Stimulated activated CD8-positive, alpha-beta memory T cell treated with anti-CD3 and anti-CD28 coated beads, Interleukin-15, amount 100 ng/mL, for 24 hours (primary cell): ENCODE data around the gene BCAS3.
"Not testable (repeated sequence)": the region's sequence is repeated elsewhere in the genome, so short reads cannot be mapped to it uniquely, and the experiment has no call there.

Experiments used
- DNase-seq: peaks from one replicate; pipeline ENCODE4 v3.0.0-alpha.2; 2020; ENCODE audit warnings: low read depth

The BCAS3 gene

DNA sequence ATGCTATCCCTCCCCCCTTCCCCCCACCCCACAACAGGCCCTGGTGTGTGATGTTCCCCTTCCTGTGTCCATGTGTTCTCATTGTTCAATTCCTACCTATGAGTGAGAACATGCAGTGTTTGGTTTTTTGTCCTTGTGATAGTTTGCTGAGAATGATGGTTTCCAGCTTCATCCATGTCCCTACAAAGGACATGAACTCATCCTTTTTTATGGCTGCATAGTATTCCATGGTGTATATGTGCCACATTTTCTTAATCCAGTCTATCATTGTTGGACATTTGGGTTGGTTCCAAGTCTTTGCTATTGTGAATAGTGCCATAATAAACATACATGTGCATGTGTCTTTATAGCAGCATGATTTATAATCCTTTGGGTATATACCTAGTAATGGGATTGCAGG is 258.3 kb downstream of the BCAS3 start:
- DNase-seq = not testable (repeated sequence)

DNA sequence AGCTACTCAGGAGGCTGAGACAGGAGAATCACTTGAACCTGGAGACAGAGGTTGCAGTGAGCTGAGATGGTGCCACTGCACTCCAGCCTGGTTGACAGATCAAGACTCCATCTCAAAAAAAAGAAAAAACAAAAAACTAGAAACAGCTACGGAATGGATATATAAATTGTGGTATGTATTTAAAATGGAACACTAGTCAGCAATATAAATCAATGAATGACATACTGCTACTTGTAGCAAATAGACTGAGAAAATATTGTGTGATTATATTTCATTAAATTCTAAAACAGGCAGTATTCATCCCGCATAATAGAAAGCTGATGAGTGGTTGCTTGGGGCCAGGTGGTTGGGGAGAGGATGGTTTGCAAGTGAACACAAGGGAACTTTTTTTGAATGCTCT is 261.7 kb downstream of the BCAS3 start:
- no peak for DNase-seq

DNA sequence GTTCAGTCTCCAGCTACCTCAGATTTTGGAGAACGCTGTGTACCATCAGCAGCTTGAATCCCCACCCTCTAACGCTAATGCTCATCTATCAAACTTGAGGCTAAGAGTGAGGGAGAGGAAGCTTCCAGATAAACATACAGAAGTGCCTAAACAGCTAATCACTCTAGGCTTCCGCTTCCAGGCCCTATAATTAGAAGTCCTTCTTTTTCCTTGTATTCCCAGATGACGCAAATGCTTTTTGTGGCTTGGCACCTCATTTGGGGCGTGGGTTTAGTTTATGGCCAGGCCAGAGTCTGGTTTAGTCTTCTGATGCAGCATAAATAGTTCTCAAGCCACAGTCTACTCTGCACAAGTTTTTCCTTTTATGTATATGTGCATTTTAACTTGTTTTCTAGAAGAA is 263.4 kb downstream of the BCAS3 start:
- no peak for DNase-seq

DNA sequence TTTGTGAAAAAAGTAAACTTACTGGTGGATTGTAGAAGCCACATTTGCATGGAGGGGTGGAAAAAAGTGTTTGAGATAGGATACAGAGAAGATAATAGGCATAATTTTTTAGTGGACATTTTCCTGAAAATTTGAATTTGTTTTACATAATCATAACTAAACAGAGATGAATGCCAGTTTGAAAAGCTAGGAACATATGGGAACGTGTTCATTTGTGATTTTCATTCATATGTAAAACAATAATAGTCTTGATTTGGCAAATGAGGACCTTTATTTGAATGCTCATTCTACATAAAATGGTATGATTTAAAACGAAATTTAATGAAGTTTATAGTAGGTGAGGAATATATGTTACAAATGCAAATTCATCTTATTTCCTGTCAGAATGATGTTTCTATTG is 263.9 kb downstream of the BCAS3 start:
- no peak for DNase-seq

DNA sequence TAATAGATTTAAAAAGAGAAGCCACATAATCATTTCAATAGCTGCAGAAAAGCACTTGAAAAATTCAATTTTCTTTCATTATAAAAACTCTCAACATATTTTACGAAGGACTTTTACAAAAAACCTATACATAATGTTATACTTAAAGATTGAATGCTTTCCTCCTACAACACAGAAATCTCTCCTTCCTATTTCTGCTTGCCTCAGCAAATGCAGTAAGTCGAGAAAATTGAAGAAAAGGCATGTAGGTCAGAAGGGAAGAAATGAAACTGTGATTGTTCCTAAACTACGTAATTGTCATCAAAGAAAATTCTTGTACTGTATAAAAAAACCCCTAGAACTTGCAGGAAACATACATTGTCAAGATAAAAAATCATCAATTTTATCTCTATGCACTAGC is 267.1 kb downstream of the BCAS3 start:
- DNase-seq = no peak

DNA sequence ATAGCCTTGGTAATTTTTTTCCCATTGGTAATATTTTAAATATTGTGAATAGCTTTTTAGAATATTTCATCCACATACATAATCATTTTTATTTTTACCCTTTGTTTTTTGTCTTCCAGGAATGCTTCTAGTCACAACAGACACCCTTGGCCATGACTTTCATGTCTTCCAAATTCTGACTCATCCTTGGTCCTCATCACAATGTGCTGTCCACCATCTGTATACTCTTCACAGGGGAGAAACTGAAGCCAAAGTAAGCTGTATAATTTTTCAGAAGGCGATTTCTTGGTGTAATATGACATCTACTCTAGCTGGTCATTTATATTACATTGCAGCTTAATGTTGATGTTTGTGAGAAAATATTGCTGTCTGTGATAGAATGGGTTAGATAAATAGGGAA is 269.4 kb downstream of the BCAS3 start:
- no peak for DNase-seq

DNA sequence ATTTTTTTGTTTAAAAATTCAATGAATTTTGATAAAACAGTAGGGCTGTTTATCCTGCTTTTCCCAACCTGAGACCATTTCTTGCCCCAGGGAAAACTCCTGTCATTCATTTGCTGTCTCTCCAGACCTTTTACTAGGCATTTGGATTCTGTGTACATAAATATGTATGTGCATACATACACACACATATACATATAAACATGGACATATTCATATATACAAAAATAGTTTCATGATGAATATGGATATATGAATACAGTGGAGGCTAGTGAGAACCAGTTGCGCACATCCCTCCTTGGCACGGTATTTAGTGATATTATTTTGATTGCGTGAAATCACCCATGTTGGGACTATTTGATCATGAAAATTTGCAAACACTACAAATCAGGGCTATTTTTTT is 269.9 kb downstream of the BCAS3 start:
- DNase-seq = no peak

DNA sequence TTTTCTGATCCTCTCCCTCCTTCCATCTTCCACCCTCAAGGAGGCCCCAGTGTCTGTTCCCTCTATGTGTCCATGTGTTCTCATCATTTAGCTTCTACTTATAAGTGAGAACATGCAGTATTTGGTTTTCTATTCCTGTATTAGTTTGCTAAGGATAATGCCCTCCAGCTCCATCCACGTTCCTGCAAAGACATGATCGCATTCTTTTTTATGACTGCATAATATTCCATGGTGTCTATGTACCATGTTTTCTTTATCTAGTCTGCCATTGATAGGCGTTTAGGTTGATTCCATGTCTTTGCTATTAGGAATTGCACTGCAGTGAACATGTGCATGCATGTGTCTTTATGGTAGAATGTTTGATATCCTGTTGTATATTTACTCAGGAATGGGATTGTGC is 275.1 kb downstream of the BCAS3 start:
- no peak for DNase-seq

DNA sequence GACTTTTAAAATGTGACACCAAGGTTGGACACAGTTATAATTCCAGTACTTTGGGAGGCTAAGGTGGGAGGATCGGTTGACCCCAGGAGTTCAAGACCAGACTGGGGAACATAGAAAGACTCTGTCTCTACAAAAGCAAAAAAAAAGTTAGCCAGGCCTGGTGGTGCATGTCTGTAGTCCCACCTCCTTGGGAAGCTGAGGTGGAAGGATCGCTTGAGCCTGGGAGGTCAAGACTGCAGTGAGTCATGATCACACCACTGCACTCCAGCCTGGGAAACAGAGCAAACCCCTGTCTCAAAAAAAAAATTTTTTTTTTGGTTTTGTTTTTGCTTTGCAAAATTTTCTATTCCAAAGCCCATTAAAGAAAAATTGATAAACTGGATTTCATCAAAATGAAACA is 281.4 kb downstream of the BCAS3 start:
- DNase-seq = no peak

DNA sequence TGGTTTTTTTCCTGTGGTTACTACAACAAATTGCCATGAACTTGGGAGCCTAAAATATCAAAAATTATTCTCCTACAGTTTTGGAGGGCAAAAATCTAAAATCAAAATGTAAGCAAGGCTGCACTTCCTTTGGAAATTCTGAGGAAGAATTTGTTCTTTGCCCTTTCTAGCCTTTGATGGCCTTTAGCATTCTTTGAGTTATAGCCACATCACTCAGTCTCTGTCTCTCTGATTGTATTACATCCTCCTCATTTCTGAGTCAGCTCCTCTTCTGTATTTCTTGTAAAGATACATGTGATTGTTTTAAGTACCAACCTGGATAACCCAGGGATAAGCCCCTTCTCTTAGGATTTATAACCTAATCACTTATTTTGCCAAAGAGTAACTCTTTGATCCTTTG is 282.0 kb downstream of the BCAS3 start:
- DNase-seq = no peak

DNA sequence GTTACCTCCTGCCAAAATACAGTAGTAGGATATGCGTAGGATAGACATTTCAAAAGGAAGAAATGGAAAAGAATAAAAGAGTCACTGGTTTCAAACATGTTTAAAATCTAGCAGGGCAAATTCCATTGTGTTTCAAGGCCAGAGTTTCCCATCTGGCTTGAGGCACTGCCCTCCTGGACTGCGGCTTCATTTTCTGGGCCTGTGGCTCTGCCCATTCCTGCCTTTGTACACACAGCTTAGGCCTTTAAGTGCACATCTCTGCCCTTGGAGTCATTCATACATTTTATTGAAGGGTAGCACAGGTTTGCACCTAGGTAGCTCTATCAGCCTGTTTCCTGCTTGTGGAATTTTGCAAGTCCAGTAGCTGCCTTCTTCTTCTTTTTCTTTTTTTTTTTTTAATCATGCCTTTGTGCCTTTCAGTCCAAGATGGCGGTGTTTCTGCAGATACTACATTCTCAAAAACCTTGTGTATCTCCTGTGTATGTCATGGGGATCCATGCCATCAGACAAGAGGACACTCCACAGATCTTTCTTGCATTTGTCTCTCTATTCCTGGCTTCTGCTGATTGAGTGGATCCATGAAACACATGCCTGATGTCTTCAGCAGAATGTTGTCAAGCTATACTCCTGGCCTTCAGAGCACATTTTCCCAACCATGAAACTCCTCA is 282.9 kb downstream of the BCAS3 start:
- DNase-seq = no peak

DNA sequence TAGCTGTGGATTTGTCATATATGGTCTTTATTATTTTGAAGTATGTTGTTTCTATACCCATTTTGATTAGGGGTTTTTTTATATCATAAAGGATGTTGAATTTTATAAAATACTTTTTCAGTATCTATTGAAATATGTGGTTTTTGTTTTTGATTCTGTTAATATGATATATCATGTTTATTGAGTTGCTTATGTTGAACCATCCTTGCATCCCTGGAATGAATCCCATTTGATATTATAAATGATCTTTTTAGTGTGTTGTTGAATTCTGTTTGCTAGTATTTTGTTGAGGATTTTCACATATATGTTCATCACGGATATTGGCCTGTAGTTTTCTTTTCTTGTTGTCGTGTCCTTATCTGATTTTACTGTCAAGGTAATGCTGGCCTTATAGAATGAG is 286.5 kb downstream of the BCAS3 start:
- DNase-seq = no peak

DNA sequence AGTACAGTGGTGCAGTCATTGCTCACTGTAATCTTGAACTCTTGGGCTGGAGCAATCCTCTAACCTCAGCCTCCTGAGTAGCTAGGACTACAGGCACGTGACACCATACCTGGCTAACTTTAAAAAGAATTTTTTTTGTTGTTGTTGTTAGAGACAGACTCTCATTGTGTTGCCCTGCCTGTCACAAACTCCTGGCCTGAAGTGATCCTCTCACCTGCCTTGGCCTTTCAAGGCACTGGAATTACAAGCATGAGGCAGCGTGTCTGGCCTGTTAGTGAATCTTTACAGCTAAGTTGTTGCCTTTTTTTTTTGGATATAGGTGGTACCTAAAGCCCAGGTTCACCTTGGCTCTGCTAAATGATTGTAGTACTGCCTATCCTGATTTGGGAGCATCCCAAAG is 290.6 kb downstream of the BCAS3 start:
- no peak for DNase-seq

DNA sequence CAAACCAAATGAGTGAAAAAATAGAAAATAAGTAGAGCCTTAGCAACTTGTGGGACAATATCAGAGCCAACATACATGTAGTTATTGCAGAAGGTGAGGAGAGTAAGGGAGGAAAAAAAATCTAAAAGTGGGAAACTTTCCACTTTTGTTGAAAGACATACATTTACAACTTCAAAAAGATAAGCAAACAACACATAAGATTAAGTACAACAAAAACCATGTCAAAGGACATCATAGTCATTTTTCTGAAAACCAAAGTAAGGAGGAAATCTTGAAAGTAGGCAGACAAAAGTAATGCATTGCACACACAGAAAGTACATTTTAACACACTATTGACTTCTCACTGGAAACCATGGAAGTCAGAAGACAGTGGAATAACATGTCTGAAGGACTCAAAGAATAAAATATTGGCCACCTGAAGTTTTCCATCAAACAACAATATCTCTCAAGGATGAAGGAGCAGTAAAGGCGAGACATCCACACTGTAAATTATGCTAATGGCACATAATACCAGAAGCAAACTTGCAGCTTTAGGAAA is 291.9 kb downstream of the BCAS3 start:
- no peak for DNase-seq

DNA sequence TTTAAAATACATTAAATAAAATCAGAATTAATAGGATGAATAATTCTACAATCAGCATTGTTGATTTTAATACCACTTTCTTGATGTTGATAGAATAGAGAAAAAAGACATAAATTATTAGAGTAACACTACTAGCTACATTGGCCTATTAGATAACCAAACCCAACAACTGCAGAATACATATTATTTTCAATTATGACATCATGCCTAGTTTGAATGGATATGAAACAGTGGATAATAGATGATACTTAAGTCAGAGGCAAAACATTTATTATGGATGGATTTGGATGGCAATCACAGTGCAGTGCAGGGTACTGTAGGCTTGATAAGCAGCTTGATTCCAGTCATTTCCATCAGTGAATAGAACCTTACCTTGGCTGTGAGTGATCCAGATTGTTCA is 293.1 kb downstream of the BCAS3 start:
- DNase-seq = no peak

DNA sequence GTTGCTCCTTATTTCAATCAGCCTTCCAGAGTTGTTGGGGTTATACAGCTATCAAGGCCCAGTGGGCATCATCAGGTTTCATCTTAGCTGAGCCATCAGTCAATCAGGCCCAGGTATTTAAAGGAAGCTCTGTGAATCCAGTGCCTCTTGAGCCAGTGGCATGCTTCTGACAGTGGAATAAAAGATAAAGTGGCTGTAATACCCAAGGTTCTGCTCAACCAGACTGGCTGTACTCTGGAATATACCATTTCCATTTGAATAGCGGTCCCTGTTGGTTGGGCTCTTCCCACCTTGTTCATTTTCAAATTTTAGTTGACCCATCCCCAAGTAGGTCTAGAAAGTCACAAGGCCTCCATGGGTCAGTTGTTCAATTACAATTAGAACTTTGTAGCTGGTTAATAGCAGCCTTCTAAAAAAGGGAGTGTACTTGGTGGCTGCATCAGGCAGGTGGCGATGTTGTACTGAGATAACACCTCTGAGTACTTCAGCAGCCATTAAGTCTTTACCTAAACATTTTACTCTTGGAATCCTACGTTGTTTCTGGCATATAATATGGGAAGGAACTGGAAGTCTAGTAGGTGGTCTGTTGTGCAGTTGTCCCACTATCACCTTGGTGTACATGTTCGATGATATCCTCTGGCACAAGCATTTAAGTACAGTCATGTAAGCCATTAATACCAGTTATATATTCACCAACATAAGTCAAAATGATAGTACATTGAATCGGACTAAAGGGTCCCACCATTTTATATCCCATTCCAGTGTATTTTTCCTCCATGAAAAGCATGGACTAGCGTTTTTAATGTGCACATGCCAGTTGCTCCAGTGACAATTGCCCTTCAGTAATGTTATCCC is 294.1 kb downstream of the BCAS3 start:
- no peak for DNase-seq

DNA sequence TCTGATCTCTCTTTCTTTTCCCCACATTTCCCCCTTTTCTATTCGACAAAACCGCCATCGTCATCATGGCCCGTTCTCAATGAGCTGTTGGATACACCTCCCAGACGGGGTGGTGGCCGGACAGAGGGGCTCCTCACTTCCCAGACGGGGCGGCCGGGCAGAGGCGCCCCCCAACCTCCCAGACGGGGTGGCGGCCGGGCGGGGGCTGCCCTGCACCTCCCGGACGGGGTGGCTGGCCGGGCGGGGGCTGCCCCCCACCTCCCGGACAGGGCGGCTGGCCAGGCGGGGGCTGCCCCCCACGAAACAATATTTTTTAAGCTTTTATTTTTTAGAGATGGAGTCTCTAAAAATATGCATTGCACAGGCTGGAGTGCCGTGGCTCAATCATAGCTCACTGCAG is 299.2 kb downstream of the BCAS3 start:
- DNase-seq = not testable (repeated sequence)

DNA sequence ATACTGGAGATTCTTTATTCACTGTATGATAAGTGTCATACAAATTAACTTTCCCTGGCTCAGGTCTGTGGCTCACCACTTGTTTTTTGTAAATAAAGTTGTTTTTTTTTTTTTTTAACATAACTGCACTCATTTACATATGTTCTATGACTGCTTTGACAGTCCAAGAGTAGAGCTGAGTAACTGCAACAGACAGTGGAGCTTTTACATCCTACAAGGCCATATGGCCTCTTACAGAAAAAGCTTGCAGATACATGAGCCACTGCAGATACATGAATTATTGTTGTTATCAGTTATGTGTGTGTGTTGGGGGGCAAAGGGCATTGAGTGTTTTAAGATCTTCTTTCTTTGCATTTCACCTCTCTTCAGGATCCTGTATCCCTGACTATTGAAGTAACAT is 311.7 kb downstream of the BCAS3 start:
- DNase-seq = no peak

DNA sequence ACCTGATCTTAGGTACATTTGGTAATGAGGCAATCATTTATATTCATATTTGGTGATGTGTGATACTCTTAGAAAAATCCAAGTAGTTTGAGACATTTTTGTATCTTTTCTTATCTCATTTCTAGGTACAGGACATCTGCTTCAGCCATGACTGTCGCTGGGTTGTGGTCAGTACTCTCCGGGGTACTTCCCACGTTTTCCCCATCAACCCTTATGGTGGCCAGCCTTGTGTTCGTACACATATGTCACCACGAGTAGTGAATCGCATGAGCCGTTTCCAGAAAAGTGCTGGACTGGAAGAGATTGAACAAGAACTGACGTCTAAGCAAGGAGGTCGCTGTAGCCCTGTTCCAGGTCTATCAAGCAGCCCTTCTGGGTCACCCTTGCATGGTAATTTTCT is 312.2 kb downstream of the BCAS3 start:
- no peak for DNase-seq

DNA sequence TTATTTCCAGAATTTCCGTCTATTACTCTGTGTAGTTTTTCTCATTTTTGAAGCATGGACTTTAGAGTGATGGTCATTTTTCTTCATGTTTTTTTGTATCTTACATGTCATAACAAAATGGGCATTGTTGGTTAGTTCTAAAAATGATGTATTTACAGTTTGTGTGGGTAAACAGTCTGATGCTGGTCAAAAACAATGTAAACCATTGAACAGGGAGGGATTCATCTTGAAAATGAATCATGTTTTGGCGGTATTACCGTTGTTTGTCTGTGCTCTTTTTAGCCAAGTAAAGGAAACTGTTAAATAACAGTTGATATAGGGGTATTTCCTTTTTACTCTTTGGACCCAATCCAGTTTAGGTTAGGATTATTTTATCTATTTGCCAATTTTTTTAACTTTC is 315.8 kb downstream of the BCAS3 start:
- DNase-seq = no peak

DNA sequence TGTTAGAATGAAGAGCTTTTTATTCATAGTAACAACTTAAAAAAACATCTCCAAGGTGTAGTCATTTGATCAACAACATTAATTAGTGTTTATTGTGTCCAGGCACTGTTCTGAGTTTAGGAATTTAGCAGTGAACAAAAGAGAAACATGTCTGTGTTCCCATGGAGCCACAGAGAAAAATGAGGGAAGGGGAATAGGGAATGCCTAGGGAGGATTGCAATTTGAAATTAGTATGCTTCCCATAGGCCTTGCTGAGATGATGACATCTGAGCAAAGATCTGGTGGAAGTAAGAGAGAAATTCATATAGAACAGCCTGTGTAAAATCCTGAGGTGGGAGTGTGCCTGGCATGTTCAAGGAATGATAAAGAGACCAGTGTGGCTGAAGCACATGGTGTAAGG is 318.0 kb downstream of the BCAS3 start:
- DNase-seq = no peak

DNA sequence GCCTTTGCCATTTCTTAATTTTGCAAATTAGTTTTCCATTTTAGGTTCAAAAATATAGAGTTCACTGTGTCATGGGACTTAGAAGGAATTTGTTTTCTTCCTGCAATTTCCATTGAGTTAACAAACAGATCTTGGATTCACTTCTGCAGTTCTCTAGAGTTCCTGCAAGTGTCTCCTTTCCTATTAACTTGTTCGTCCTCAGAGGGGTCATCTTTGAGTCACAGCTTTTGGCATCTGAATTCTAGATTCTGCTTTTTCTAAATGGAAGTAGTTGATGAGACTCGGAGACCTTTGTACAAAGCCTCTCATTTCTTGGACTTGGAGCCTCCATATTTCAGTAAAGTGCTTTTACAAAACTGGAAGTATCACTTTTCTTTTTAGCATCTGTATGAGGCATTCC is 323.3 kb downstream of the BCAS3 start:
- no peak for DNase-seq

DNA sequence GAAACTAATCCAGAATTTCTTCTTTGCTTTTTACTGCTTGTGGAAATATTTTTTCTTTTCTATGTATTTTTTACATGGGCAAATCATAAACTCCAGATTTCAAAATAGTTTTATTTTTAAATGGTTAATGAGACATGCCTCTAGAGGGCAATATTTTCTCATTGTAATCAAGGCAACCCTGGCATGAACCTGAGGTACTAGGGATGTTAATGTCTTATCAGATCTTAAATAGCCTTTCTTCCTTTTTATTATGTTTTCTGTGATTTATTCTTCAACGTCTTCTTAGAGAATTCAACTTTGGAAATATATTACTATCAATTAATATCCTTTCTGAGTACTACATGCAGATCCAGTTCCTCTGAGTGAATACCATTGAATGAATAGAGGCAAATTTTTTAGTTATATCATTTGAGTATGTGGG is 324.7 kb downstream of the BCAS3 start:
- DNase-seq = no peak

DNA sequence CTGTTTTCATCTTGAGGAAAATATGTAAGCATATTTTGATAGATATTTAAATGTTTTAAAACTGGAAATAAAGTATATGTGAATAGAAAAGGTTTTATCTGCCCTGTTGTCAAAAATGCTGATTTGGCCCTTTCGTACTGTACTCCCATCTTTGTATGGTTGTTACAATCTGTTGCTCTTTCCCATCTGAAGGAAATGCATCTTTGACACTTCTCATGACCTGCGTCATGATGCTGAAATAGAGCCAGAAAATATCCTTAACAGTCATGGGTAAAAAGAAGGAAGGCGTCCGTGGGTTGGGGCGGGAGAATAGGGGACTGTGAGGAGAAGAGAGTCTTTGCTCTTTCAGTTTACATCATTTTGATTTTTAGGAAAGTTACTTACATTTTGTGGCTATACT is 327.7 kb downstream of the BCAS3 start:
- DNase-seq = no peak
